Bone marrow (tissue), 2 donors: ENCODE results near the gene GRAP2.
A peak's percentile ranks its signal among the peaks of the same experiment; 100 is the strongest.

ENCODE experiments used
- DNase-seq, 2 donors: peaks; one replicate each; lab custom pipeline; 2025; lab: John Stamatoyannopoulos, UW

The GRAP2 gene

GRCh38 chr22:39994566-39995392, 93.9 kb downstream of the GRAP2 start, which contains the start of gene FAM83F:
Gene FAM83F (plus strand): TSS chr22:39994954. CDS start chr22:39995043, 89 bp downstream.
- DNase-seq, result no peak

DNA sequence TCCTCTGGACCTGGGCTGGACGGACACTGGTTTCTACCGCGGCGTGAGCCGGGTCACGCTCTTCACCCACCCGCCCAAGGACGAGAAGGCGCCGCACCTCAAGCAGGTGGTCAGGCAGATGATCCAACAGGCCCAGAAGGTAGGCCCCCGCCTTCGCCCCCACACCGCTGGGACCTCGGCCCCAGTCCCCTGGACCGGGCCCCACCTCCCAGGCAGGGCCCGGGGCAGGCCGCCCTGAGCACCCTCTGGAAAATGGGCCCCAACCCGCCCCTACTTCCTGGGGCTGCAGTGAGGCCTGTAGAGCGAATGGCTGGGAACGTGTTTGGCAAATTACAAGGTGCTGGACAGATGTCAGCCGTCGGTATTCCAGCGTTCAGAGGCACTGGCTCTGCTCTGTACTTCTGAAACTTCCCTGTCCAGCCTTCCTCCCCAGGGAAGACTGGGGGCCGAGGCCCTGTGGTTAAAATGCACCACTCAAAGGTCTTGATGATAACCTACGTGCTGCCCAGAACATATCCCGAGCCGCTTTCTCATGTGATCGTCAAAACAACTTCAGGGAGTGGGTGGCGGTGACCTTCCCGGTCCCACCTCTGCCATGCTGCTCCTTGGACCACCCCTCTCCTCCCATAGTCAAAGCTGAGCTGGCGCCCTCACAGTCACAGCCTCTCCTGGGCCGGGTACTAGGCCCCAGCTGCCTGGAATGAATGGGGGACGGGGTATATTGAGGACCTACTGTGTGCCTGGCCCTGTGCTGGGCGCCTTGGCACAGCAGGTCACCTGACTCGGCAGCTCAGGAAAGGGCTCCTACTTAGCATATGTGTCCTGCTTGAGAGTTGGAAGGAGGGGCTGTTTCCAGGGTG, 94.7 kb downstream of the GRAP2 start:
- DNase-seq, result no peak

- no peak for DNase-seq
Measured at GRCh38 chr22:39996732-39997131, 95.8 kb downstream of the GRAP2 start.

GRCh38 chr22:39997421-39997820, 96.5 kb downstream of the GRAP2 start:
- no peak for DNase-seq

- DNase-seq, result no peak
Measured at GRCh38 chr22:39997939-39998726, 97.2 kb downstream of the GRAP2 start.

- peak in 1 of 2 donors; percentile 25 for DNase-seq
Measured at GRCh38 chr22:39999144-39999757, 98.4 kb downstream of the GRAP2 start.

DNA sequence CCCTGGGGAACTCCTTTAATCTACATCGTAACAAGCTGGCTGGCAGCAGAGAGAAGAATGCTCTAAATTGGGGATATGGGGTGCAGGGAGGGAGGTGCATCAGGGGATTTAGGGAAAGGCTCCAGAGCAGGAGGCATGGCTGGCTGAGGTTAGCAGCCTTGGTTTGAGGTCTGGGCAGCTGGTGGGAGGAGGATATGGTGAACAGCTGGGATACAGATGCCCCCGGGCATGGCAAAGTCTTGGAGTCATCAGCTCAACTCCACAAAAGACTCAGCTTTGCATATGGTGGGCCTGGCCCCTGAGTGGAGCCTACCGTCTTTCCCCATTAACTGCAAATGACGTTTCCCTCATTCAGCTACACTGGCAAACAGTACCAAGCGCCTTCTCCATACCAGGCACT, 99.3 kb downstream of the GRAP2 start:
- no peak for DNase-seq

DNA sequence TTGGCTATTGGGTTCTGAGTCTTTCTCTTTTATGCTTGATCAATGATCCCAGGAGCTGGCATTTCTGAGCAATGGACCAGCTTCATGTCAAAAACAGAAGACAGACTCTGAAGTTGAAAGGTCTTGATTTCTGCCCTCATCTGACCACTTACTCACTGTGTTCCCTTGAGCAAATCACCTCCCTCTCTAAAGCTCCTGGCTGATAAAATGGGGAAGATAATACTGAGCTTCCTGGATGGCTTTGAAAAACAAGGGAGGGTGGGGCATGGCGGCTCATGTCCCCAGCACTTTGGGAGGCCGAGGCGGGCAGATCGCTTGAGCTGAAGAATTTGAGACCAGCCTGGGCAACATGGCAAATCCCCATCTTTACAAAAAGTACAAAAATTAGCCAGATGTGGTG, 100.2 kb downstream of the GRAP2 start:
- no peak for DNase-seq

DNA sequence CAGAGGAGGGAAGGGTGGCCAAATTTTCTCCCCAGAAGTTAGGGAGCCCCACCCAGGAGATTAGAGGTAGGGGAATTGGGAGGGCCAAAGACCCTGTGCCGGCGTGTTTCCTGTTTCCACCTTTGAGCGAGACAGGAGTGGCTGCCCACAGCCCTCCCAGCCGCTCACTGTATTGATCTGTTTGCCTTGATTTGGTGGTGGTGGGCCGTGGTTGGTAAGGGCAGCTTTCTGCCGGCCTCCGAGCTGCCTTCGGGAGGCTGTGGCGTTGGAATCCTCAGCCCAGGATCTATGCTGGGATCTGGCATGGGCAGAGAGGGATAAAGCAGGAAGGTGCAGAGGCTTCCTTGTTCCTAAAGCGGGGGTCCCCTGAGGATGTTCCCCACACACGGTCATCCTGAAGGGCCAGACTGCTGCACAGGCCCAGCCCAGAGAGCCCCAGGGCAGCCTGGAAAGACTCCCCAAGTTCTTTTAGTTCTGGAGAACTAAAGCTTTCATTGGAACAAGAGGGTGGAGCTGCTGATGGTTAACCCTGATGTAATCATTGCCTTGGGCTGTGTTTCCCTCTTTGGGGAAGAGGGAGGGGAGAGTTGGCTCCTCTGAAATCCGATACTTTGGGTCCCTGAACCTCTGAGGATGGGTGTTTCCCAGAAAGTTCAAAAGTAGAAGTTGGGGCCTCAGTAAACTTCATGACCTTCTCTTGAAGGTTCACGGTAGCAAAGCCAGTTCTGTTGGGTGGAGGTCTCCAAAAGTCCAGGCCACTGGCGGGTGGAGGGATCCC, 101.1 kb downstream of the GRAP2 start:
- DNase-seq, result no peak

DNA sequence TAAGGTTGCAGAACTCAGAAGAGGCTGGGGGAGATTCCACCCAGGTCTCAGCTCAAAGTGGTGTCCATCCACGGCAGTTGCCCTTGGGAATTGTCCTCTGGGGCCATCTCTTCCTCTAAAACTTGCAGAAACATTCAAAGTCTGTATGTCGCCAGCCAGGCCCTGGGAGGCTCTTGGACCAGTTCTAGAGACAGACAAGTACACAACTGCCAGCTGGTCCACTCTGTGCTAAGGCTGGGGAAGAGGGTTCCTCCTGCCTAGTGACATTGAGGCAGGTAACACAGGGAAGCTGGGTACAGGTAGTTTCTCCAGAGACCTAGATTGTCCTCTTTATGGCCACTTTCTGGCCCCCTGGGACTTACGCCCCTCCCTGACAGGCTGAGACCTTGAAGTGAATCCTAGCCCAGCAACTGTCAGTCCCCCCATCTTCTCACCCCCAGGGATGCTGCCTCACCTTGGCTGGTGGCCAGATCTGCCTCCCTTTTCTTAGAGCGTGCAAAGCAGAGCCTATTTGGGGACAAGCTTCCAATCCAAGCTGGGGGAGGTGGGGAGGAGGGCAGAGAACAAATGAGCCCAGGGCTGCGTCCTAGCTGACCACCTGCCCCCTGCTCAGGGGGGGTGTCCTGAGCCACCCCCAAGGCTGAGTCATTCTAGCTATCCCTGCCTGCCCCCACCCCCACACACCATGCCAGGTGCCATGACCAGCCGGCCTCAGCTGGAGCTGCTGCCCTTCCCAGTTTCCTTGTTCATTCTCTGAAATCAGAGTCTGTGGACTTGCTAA, 102.2 kb downstream of the GRAP2 start:
- DNase-seq, result no peak

- no peak for DNase-seq
Measured at GRCh38 chr22:40004836-40005235, 104.0 kb downstream of the GRAP2 start.

DNA sequence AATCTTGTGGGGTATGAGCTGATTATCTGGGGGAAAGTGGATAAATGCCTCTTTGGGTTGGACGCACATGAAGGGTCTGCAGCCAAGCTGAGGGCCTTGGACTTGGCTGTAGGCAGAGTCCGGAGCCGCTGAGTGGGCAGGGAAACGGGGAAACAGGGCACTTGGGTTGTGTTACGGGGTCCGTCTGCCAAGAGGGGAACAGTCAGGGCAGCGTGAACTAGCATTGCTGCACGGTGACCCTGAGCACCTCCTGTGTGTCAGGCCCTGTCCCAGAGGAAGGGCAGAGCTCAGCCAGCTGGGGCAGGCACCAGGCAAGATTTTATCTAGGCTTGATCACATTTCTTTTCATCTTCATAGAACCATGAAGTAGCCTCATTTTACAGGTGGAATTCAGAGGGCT, 105.8 kb downstream of the GRAP2 start:
- no peak for DNase-seq

GRCh38 chr22:40007853-40008710, 107.2 kb downstream of the GRAP2 start:
- DNase-seq, result peak in 1 of 2 donors; percentile 21

GRCh38 chr22:40008726-40009291, 107.9 kb downstream of the GRAP2 start:
- no peak for DNase-seq

GRCh38 chr22:40009292-40009774, 108.4 kb downstream of the GRAP2 start:
- DNase-seq, result no peak

DNA sequence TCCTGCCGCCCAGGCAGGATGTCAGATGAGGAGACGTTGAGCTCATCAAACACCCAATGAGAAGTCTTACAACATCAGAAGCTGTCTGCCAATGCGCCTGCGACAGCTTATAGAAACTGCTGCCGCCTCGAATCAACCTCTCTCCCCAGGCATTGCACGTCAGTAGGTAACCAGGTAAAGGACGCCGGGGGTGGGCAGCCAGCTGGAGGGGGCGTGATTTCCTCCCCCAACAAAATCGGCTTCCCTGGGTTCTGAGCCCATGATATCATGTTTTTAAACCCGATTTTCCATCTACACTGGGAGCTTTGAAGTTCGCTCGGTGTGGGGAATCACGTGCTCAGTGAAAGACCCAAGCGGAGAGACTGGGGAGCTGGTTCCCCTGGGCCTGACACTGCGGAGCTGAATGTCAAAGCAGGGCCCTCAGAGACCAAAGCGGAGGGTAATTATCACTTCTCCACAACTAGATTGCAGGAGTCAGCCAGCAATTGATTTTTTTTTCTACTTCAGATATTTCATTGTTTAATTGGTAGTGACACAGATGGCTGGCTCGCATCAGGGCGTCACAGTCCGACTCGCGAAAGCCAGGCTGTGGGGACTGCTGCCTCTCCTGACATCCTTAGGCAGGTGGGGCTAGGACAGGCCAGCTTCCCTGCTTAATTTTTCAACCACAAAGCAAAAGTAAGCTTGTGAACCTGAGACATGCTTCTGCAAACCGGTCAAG, 109.2 kb downstream of the GRAP2 start:
- DNase-seq, result no peak

DNA sequence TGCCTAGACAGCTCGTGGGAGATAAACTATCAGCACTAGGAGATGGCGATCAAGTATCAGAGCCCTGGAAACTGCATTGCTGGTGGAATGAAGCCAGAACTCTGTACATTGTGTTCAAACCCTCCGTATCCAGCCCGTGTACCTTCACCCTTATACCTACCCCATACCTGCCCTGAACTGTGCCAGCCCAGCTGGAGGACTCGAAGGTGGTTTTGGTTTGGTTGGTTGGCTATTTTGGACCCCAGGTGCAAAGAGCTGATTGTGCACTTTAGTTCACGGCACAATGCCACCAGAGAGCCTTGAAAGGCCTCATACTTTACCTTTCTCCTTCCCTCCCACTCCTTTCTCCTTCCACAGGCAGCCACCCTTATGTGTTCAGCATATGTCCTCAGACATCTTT, 109.9 kb downstream of the GRAP2 start:
- DNase-seq, result no peak

DNA sequence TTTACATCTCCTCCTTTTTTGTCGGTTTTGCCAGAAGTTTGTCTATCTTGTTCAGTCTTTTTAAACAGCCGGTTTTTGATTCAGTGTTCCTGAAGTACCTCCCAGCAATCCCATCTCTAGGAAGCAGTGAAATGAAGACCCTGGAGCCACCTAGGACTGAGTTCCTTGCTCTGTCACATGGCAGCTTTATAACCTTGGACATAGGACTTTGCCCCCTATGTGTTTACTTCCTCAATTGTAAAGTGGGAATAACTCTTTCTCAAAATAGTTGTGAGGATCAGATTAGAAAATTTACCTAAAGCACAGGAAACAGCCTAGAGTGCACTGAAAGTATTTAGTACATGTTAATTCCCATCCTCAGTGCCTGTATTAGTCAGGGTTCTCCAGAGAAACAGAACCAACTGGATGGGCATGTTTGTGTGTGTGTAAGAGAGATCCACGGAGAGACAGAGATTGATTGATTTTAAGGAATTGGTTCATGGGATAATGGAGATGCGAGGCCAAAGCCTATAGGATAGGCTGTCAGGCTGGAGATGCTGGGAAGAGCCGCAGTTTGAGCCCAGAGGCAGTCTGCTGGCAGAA, 113.9 kb downstream of the GRAP2 start:
- DNase-seq, result no peak
